SK-N-SH (cell line): Measurements from ENCODE around the gene FAM20C. TPM values are rescaled to one million over a fixed set of nuclear protein-coding genes. Genes with fewer than 3 reads are reported as not detected.

Experiments
- CTCF ChIA-PET: fragments of 300-600, 350-600 bp; formaldehyde crosslinking; extraction: SDS; loops from one replicate; lab custom pipeline; 2021; lab: Yijun Ruan, JAX
- POLR2A ChIA-PET: fragments of 350-600 bp; sonication (Branson Sonifier 250); formaldehyde crosslinking; extraction: SDS; loops from one replicate; lab custom pipeline; 2020; ENCODE audit warnings: antibody characterized with exemption, inconsistent platforms; lab: Yijun Ruan, JAX
- DNase-seq: peaks from one replicate; pipeline ENCODE4 v3.0.0; 2012
- H2AFZ ChIP-seq: fragments of 200-600 bp; sonication (generic); 2 replicates; pipeline ENCODE4 v1.8.1; 2016; ENCODE audit warnings: antibody characterized with exemption, mild to moderate bottlenecking, low read depth
- H3F3A ChIP-seq: fragments of 200-600 bp; sonication (generic); replicated peaks from 2 replicates; pipeline ENCODE3; 2016; ENCODE audit warnings: antibody characterized with exemption, mild to moderate bottlenecking; ENCODE audit not compliant: insufficient read depth
- H3K27ac ChIP-seq, 2 experiments: fragments of 200-500 bp in 1 of 2; fragments of 200-600 bp in 1 of 2; sonication (Bioruptor generic) in 1 of 2; sonication (generic), shearing (Covaris generic) in 1 of 2; 2 replicates each; pipeline versions ENCODE4 v1.5.1 to v1.6.1; 2014 to 2016; ENCODE audit warnings: low read depth in 2 of 2, inconsistent platforms in 1 of 2, low read length in 1 of 2, mild to moderate bottlenecking in 1 of 2, mixed read lengths in 1 of 2
- H3K27me3 ChIP-seq: fragments of 200-600 bp; sonication (generic), shearing (Covaris generic); 2 replicates; pipeline ENCODE4 v1.6.1; 2016; ENCODE audit warnings: mixed run types; ENCODE audit not compliant: insufficient read depth
- H3K36me3 ChIP-seq, 2 experiments: fragments of 200-500 bp in 1 of 2; fragments of 200-600 bp in 1 of 2; sonication (Bioruptor generic) in 1 of 2; sonication (generic) in 1 of 2; replicated peaks in 1 of 2; 2 replicates each; pipeline versions ENCODE3 to v1.5.1; 2014 to 2016; ENCODE audit warnings: low read length in 1 of 2, mild to moderate bottlenecking in 1 of 2; ENCODE audit not compliant: insufficient read depth in 2 of 2, control insufficient read depth in 1 of 2
- H3K4me1 ChIP-seq, 2 experiments: fragments of 200-500 bp in 1 of 2; fragments of 200-600 bp in 1 of 2; sonication (Bioruptor generic) in 1 of 2; sonication (generic), shearing (Covaris generic) in 1 of 2; 2 replicates each; pipeline versions ENCODE4 v1.5.1 to v1.6.1; 2014 to 2016; ENCODE audit warnings: low read depth in 1 of 2, low read length in 1 of 2, mixed run types in 1 of 2; ENCODE audit not compliant: insufficient read depth in 2 of 2, control insufficient read depth in 1 of 2
- H3K4me2 ChIP-seq: fragments of 200-600 bp; sonication (generic), shearing (Covaris generic); 2 replicates; pipeline ENCODE4 v1.6.1; 2017; ENCODE audit warnings: mixed run types
- H3K4me3 ChIP-seq, 2 experiments: fragments of 200-500 bp in 1 of 2; fragments of 200-600 bp in 1 of 2; sonication (Bioruptor generic) in 1 of 2; sonication (generic), shearing (Covaris generic) in 1 of 2; 2 replicates each; pipeline versions ENCODE4 v1.5.1 to v1.8.1; 2014 to 2016; ENCODE audit warnings: low read depth in 2 of 2, inconsistent platforms in 1 of 2, low read length in 1 of 2, mild to moderate bottlenecking in 1 of 2, mixed read lengths in 1 of 2, moderate library complexity in 1 of 2
- H3K79me2 ChIP-seq: fragments of 200-600 bp; sonication (generic); 2 replicates; pipeline ENCODE4 v1.8.1; 2017; ENCODE audit warnings: mild to moderate bottlenecking; ENCODE audit not compliant: insufficient read depth
- H3K9ac ChIP-seq: fragments of 200-600 bp; sonication (generic); 2 replicates; pipeline ENCODE4 v1.6.1; 2017; ENCODE audit warnings: mixed run types
- H3K9me2 ChIP-seq: fragments of 200-600 bp; sonication (generic); 2 replicates; pipeline ENCODE4 v1.6.1; 2017; ENCODE audit warnings: mixed run types
- H3K9me3 ChIP-seq: fragments of 200-600 bp; sonication (generic); 2 replicates; pipeline ENCODE4 v1.6.1; 2017; ENCODE audit warnings: mixed run types, mild to moderate bottlenecking, moderate library complexity
- H4K20me1 ChIP-seq: fragments of 200-600 bp; sonication (generic); 2 replicates; pipeline ENCODE4 v1.6.1; 2017; ENCODE audit warnings: mild to moderate bottlenecking, mixed run types; ENCODE audit not compliant: insufficient read depth
- CHD2 ChIP-seq: fragments of 150-350 bp; IDR thresholded peaks from 2 replicates; pipeline ENCODE4 v1.6.1; 2018; ENCODE audit warnings: low read length; ENCODE audit not compliant: partially characterized antibody
- GABPA ChIP-seq: IDR thresholded peaks from 2 replicates; pipeline ENCODE4 v1.4.0; 2012; ENCODE audit warnings: low read depth, mild to moderate bottlenecking
- NFIC ChIP-seq: IDR thresholded peaks from 2 replicates; pipeline ENCODE4 v1.4.0; 2012; ENCODE audit warnings: borderline replicate concordance
- NRF1 ChIP-seq: IDR thresholded peaks from 2 replicates; pipeline ENCODE4 v1.6.1; 2012; ENCODE audit warnings: low read depth, mild to moderate bottlenecking, low read length
- POLR2AphosphoS5 ChIP-seq: IDR thresholded peaks from 2 replicates; pipeline ENCODE4 v1.6.1; 2012; ENCODE audit warnings: low read depth, low read length
- RAD21 ChIP-seq: IDR thresholded peaks from 2 replicates; pipeline ENCODE4 v1.6.1; 2012; ENCODE audit warnings: mild to moderate bottlenecking, low read length
- RFX5 ChIP-seq: IDR thresholded peaks from 2 replicates; pipeline ENCODE4 v1.6.1; 2012; ENCODE audit warnings: mild to moderate bottlenecking, improper control_type of control experiment, low read length
- RXRA ChIP-seq: IDR thresholded peaks from 2 replicates; pipeline ENCODE4 v1.4.0; 2012; ENCODE audit warnings: low read depth, mild to moderate bottlenecking, borderline replicate concordance
- SMC3 ChIP-seq: IDR thresholded peaks from 2 replicates; pipeline ENCODE4 v1.6.1; 2012; ENCODE audit warnings: low read depth, low read length, improper control_type of control experiment
- TAF1 ChIP-seq: IDR thresholded peaks from 2 replicates; pipeline ENCODE4 v1.6.1; 2012; ENCODE audit warnings: low read depth, mild to moderate bottlenecking, low read length, moderate library complexity, borderline replicate concordance
- TCF12 ChIP-seq: IDR thresholded peaks from 2 replicates; pipeline ENCODE4 v1.4.0; 2012
- TEAD4 ChIP-seq: IDR thresholded peaks from 2 replicates; pipeline ENCODE4 v1.4.0; 2012; ENCODE audit warnings: mild to moderate bottlenecking, borderline replicate concordance; ENCODE audit not compliant: insufficient read depth
- whole genome bisulfite sequencing: methylation state at CpG from one replicate; pipeline ENCODE4 v1.1.6; 2017; ENCODE audit warnings: low lambda C conversion rate; 5-methylcytosine and 5-hydroxymethylcytosine counted together
- polyA plus RNA-seq, 3 experiments: library from polyadenylated mRNA; depleted of rRNA; stranded (reverse); fragments of >200 nt; gene quantifications; 2 replicates each; pipeline ENCODE4 v1.2.3, GENCODE V29; 2012
- TF ChIP-seq, protein P1 (sequence below): IDR thresholded peaks from 2 replicates; pipeline ENCODE4 v1.4.0; 2012; ENCODE audit warnings: low read depth, borderline replicate concordance
- TF ChIP-seq, protein P2 (sequence below): IDR thresholded peaks from 2 replicates; pipeline ENCODE4 v1.4.0; 2012; ENCODE audit warnings: low read depth
- TF ChIP-seq, protein P3 (sequence below): fragments of 150-350 bp; IDR thresholded peaks from 2 replicates; pipeline ENCODE4 v1.6.1; 2016; ENCODE audit warnings: mild to moderate bottlenecking, low read depth, low read length
- TF ChIP-seq, protein P4 (sequence below): fragments of 150-350 bp; IDR thresholded peaks from 2 replicates; pipeline ENCODE4 v1.6.1; 2017; ENCODE audit warnings: antibody characterized with exemption, low read length, low read depth, borderline replicate concordance

Gene FAM20C
- polyA plus RNA-seq, 1 of the 3 experiments (the other 2 are of a cell fraction), result 12.7 TPM

DNA sequence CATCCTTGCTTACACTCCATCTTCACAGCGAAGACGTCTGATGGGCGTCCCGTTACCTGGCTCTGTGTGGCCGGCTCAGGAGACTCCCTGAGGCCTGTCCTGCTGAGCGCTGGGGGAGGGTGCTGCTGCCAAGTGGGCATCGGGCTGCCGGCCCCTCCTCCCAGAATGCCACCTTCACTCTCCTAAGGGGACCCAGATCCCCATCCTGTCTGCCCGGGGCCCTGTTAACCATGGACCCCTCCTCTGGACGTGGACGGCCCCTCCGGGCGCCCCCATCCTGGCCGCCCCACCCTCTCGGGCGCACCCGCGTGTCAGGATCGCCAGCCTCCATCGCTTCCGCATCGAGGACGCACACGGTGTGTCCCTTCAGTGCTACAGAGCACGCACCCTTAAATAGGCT lies 90.2 kb downstream of the FAM20C start:
- Histone ChIP-seq H3K4me3 (no peak overlapping the region), H3F3A (no peaks in the 10 kb centered on the region), H3K9ac (no peak overlapping the region), H3K4me2 (no peak overlapping the region), H3K79me2 (no peaks in the 10 kb centered on the region), H3K27me3 (peaks cover 77% of the 10 kb centered on the region), H3K4me1 (no peaks in the 10 kb centered on the region), H3K9me3 (no peaks in the 10 kb centered on the region), H4K20me1 (no peaks in the 10 kb centered on the region), H3K36me3 (no peaks in the 10 kb centered on the region), H2AFZ (no peak overlapping the region), H3K27ac (no peak overlapping the region), H3K9me2 (no peaks in the 10 kb centered on the region)
- ChIA-PET CTCF (no interaction called here), POLR2A (no interaction called here)
- TF ChIP-seq, protein P1, sequence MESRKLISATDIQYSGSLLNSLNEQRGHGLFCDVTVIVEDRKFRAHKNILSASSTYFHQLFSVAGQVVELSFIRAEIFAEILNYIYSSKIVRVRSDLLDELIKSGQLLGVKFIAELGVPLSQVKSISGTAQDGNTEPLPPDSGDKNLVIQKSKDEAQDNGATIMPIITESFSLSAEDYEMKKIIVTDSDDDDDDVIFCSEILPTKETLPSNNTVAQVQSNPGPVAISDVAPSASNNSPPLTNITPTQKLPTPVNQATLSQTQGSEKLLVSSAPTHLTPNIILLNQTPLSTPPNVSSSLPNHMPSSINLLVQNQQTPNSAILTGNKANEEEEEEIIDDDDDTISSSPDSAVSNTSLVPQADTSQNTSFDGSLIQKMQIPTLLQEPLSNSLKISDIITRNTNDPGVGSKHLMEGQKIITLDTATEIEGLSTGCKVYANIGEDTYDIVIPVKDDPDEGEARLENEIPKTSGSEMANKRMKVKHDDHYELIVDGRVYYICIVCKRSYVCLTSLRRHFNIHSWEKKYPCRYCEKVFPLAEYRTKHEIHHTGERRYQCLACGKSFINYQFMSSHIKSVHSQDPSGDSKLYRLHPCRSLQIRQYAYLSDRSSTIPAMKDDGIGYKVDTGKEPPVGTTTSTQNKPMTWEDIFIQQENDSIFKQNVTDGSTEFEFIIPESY, result no peak
- no peak for TF ChIP-seq RXRA
- TF ChIP-seq, protein P2, sequence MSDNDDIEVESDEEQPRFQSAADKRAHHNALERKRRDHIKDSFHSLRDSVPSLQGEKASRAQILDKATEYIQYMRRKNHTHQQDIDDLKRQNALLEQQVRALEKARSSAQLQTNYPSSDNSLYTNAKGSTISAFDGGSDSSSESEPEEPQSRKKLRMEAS, result no peak
- DNase-seq, result no peak
- WGBS, result 57% methylated on average over 24 of the region's 25 CpGs

DNA sequence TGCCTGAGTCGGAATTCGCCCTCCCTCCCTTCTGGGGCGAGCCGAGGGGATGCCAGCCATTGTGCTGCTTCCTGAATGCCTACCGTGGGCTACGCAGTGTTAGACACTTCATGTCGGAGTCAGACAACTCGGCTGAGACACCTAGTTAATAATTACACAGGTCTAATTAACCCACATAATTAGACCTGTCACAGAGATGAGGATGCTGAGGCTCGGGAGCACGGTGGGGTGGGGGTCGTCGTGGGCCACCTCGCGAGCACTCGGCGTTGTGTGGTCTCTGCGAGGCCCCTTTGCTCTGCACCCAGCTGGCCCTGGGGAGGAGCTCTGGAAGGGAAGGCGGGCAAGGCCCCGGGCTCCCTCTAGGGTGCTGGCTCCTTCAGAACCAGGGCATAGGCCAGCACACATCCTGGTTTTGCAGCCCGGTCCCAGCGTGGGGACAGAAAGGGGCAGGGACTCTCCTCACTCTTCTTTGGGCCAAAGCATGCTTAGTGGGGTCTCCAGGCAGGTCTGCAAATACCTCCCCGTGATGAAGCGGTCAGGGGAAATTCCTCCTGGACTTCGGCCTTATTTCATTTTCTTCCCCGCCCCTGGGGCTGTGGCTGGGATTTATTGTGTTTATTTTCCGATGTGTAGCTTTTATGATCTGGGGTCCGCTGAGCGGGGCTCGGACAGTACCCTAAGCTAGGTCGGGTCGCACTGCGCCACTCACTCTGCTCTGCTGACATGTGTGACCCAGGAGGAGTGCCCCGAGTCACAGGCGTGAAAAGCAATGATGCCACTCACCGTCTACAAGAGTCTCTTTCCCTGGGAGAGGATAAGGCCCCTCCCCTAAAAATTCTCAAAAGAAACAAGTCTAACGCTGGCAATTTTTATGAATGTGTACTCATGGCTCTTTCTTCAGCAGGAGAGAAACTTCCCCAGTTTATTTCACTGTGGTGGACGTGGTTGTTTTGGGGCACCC lies 92.7 kb downstream of the FAM20C start:
- Histone ChIP-seq H4K20me1 (no peaks in the 10 kb centered on the region), H3K4me3 (no peak overlapping the region), H3F3A (no peaks in the 10 kb centered on the region), H3K9me3 (no peaks in the 10 kb centered on the region), H3K4me1 (no peaks in the 10 kb centered on the region), H3K36me3 (no peaks in the 10 kb centered on the region), H3K9ac (no peak overlapping the region), H3K27ac (no peak overlapping the region), H3K79me2 (no peaks in the 10 kb centered on the region), H3K9me2 (no peaks in the 10 kb centered on the region), H3K4me2 (no peak overlapping the region), H3K27me3 (peaks cover 91% of the 10 kb centered on the region), H2AFZ (no peak overlapping the region)
- POLR2A ChIA-PET, result no interaction called here
- no peak for DNase-seq
- 60% methylated on average over 34 of the region's 37 CpGs for WGBS
- TF ChIP-seq RXRA (no peak), TCF12 (no peak), NRF1 (no peak), TEAD4 (no peak), RAD21 (no peak), POLR2AphosphoS5 (no peak), SMC3 (no peak), GABPA (no peak), TAF1 (no peak), CHD2 (no peak), NFIC (no peak), RFX5 (no peak)
- TF ChIP-seq, protein P3, sequence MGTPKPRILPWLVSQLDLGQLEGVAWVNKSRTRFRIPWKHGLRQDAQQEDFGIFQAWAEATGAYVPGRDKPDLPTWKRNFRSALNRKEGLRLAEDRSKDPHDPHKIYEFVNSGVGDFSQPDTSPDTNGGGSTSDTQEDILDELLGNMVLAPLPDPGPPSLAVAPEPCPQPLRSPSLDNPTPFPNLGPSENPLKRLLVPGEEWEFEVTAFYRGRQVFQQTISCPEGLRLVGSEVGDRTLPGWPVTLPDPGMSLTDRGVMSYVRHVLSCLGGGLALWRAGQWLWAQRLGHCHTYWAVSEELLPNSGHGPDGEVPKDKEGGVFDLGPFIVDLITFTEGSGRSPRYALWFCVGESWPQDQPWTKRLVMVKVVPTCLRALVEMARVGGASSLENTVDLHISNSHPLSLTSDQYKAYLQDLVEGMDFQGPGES, result no peak
- TF ChIP-seq, protein P4, sequence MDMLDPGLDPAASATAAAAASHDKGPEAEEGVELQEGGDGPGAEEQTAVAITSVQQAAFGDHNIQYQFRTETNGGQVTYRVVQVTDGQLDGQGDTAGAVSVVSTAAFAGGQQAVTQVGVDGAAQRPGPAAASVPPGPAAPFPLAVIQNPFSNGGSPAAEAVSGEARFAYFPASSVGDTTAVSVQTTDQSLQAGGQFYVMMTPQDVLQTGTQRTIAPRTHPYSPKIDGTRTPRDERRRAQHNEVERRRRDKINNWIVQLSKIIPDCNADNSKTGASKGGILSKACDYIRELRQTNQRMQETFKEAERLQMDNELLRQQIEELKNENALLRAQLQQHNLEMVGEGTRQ, result no peak
- TF ChIP-seq, protein P2, result no peak
- CTCF ChIA-PET, result interaction anchor here (1.0 to 1.4 kb wide), 3 partner anchors 19 to 37 kb away, joined by 3 to 4 read pairs (median 3); no protein-coding TSS in a partner anchor
